ENCODE data around the gene LAMB4.

DNA sequence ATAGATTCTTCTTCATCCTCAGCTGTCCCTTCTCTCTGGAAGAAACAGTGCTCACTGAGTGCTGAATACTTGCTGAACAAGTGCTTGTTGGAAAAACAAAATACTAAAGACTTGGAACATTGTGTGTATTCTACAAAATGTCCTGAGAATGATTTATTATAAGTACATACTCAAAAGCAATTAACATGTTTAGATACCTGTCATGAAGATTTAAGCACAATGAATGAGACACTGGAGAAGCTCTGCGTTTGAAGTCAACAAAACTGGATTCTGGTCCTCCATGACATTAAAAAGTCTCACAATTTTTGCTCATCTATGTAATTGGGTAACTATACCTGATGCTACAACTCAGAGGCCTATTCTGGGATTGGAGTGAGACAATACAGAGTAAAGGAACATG is 92.4 kb downstream of the LAMB4 start:
- TF ChIP-seq, protein P1, sequence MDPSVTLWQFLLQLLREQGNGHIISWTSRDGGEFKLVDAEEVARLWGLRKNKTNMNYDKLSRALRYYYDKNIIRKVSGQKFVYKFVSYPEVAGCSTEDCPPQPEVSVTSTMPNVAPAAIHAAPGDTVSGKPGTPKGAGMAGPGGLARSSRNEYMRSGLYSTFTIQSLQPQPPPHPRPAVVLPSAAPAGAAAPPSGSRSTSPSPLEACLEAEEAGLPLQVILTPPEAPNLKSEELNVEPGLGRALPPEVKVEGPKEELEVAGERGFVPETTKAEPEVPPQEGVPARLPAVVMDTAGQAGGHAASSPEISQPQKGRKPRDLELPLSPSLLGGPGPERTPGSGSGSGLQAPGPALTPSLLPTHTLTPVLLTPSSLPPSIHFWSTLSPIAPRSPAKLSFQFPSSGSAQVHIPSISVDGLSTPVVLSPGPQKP (IDR thresholded peaks at IDR 0.05; ENCODE audit: borderline replicate concordance, low read depth, low read length), result no peak
- TF ChIP-seq, protein P2, sequence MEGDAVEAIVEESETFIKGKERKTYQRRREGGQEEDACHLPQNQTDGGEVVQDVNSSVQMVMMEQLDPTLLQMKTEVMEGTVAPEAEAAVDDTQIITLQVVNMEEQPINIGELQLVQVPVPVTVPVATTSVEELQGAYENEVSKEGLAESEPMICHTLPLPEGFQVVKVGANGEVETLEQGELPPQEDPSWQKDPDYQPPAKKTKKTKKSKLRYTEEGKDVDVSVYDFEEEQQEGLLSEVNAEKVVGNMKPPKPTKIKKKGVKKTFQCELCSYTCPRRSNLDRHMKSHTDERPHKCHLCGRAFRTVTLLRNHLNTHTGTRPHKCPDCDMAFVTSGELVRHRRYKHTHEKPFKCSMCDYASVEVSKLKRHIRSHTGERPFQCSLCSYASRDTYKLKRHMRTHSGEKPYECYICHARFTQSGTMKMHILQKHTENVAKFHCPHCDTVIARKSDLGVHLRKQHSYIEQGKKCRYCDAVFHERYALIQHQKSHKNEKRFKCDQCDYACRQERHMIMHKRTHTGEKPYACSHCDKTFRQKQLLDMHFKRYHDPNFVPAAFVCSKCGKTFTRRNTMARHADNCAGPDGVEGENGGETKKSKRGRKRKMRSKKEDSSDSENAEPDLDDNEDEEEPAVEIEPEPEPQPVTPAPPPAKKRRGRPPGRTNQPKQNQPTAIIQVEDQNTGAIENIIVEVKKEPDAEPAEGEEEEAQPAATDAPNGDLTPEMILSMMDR (conservative IDR thresholded peaks at IDR 0.05; ENCODE audit: low read depth, low read length), result no peak
- TF ChIP-seq POLR2A (IDR thresholded peaks at IDR 0.05; ENCODE audit: low read depth, low read length) (no peak), FOS (IDR thresholded peaks at IDR 0.05; ENCODE audit: low read depth, low read length) (no peak), MAFK (IDR thresholded peaks at IDR 0.05; ENCODE audit: low read depth, low read length) (no peak), MXI1 (IDR thresholded peaks at IDR 0.05; ENCODE audit: borderline replicate concordance, low read depth, low read length) (no peak), CEBPB (IDR thresholded peaks at IDR 0.05; ENCODE audit: low read depth, low read length) (no peak), RCOR1 (IDR thresholded peaks at IDR 0.05; ENCODE audit: insufficient replicate concordance, low read length) (no peak), RAD21 (IDR thresholded peaks at IDR 0.05; ENCODE audit: low read length) (no peak), BHLHE40 (IDR thresholded peaks at IDR 0.05; ENCODE audit: low read depth, low read length) (no peak), RFX5 (IDR thresholded peaks at IDR 0.05; ENCODE audit: low read depth, low read length) (no peak), SMC3 (IDR thresholded peaks at IDR 0.05; ENCODE audit: low read depth, low read length) (no peak)
